ENCODE data around the gene PYGO2. TPM values are rescaled to one million over a fixed set of nuclear protein-coding genes. Genes with fewer than 3 reads are reported as not detected.

Gene PYGO2
- total RNA-seq, 1 experiment from 2014 or later = 33.2 TPM

DNA sequence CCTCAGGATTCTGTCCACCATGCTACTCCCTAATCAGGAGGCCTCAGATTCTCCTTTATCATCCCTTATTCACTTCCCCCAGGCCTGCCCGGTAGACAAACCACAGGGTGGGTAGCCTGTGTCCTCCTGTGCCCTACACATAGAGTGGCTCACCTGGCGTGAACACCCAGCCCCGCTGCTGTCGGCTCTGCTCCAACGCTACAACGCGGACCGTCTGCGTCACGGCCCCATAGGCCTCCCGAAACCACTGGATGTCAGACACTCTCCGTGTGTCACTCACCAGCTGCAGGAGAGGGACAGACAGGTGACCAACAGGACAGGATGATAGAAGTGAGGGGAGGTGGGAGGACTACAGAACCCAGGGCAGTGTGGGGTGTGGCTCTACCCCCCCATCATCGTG, 35.4 kb downstream of the PYGO2 start:
- Histone ChIP-seq H3K79me2 (ENCODE audit: low read depth) (no peaks in the 10 kb centered on the region), H3K9me2 (ENCODE audit: insufficient read depth) (no peaks in the 10 kb centered on the region), H3F3A (ENCODE audit: insufficient read depth, low read depth) (0 out of 2 replicates have a peak, but pooled peaks cover under 1% of the 10 kb centered on the region), H3K36me3 (ENCODE audit: low read depth) (peaks cover 4% of the 10 kb centered on the region; the same call in 1 of the 2 replicates), H3K4me3 (no peak overlapping the region), H3K27ac (no peak overlapping the region), H4K20me1 (ENCODE audit: insufficient read depth) (no peaks in the 10 kb centered on the region), H3K9me3 (ENCODE audit: insufficient read depth, low read depth) (no peaks in the 10 kb centered on the region), H3K4me1 (replicated peaks; ENCODE audit: insufficient read depth) (no peaks in the 10 kb centered on the region), H2AFZ (no peak overlapping the region), H3K27me3 (ENCODE audit: insufficient read depth, low read depth) (no peaks in the 10 kb centered on the region), H3K4me2 (no peak overlapping the region)
- ChIA-PET CTCF (interaction anchor here (0.6 kb wide), 1 partner anchor 70 kb away, joined by 7 read pairs; no protein-coding TSS in a partner anchor), POLR2A (ENCODE audit: unreplicated experiment) (no interaction called here)
- intact Hi-C loops (cut with micrococcal nuclease; ENCODE audit: unreplicated experiment) = no loop called here
- DNase-seq = no peak
- no TSS peak for BruUV-seq (replicated peaks)
- TF ChIP-seq CTCF (conservative IDR thresholded peaks at IDR 0.05) = no peak
- TF ChIP-seq EZH2 (IDR thresholded peaks at IDR 0.05; ENCODE audit: low read depth) = no peak

DNA sequence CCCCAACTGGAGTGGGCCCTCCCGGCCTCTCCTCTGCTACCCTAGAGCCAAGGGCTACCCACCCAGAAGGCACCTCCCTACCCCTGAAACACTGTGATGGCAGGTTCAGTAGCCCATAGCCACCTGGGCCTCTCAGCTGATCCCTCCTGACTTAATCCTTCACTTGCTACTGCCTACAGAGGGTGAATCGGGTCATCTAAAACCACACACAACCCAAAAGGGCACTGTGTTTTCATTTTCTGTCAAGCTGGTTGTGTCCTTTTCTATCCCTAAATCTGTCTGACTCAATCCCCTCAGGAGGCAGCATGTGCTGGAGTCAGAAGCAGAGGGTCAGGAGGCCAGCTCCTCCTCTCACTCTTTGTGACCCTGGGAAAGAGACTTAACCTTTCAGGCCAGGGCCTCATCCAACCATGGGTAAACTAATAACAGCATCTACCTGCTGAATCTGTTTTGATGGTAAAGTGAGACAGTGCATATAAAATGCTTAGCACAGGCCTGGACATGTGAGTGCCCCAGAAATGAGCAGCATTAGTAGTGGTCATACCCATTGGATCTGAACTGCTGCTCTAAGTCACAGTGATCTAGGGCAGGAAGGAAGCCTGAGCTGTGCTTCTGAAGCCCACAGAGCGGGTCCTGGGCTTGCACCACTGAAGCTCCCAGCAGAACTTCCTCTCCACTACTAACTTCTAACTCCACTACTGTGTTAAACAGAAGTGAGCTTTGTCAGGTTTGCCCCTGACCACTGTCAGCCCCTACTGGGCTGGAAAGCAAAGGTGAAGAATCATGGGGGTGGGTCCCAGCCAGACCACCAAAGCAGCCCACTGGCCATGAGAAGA, 36.0 kb downstream of the PYGO2 start:
- DNase-seq = no peak
- ChIA-PET CTCF (no interaction called here), POLR2A (ENCODE audit: unreplicated experiment) (no interaction called here)
- no peak overlapping the region for H3K27ac ChIP-seq
- H3K9me3 ChIP-seq (ENCODE audit: insufficient read depth, low read depth) = no peaks in the 10 kb centered on the region
- peaks cover 4% of the 10 kb centered on the region; the same call in 1 of the 2 replicates for H3K36me3 ChIP-seq (ENCODE audit: low read depth)
- no peaks in the 10 kb centered on the region for H4K20me1 ChIP-seq (ENCODE audit: insufficient read depth)
- H3K4me3 ChIP-seq = no peak overlapping the region
- H3K4me2 ChIP-seq = no peak overlapping the region
- no TSS peak for BruUV-seq (replicated peaks)
- no peaks in the 10 kb centered on the region for H3K4me1 ChIP-seq (replicated peaks; ENCODE audit: insufficient read depth)
- H2AFZ ChIP-seq = no peak overlapping the region
- H3K27me3 ChIP-seq (ENCODE audit: insufficient read depth, low read depth) = no peaks in the 10 kb centered on the region
- no peaks in the 10 kb centered on the region for H3K79me2 ChIP-seq (ENCODE audit: low read depth)
- intact Hi-C loops (cut with micrococcal nuclease; ENCODE audit: unreplicated experiment) = no loop called here
- no peak for TF ChIP-seq CTCF (conservative IDR thresholded peaks at IDR 0.05)
- no peak for TF ChIP-seq EZH2 (IDR thresholded peaks at IDR 0.05; ENCODE audit: low read depth)
- H3F3A ChIP-seq (ENCODE audit: insufficient read depth, low read depth) = no peaks in the 10 kb centered on the region
- no peaks in the 10 kb centered on the region for H3K9me2 ChIP-seq (ENCODE audit: insufficient read depth)

DNA sequence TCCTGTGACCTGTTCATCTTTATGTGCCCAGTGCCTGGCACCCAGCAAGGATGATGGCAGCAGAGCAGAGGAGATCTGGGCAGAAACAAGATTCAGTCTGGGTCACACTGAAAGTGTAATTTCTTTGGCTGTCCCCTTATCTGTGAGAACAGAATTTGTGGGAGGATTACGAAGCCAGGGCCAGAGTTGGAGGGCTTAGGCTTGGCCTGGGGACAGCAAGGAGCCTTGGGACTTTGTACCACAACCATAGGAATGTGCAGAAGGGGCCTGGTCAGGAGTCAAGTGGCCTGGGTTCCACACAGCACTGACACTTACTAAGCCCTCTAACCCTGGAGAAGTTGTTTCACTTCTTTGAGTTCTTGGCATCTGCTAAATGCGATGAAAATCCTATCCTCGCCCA, 37.9 kb downstream of the PYGO2 start:
- Histone ChIP-seq H2AFZ (no peak overlapping the region), H3K27me3 (ENCODE audit: insufficient read depth, low read depth) (no peaks in the 10 kb centered on the region), H3K9me3 (ENCODE audit: insufficient read depth, low read depth) (no peaks in the 10 kb centered on the region), H3K27ac (no peak overlapping the region), H3K4me3 (no peak overlapping the region), H3K36me3 (ENCODE audit: low read depth) (peaks cover 4% of the 10 kb centered on the region; the same call in 1 of the 2 replicates), H3K4me1 (replicated peaks; ENCODE audit: insufficient read depth) (no peaks in the 10 kb centered on the region), H3K9me2 (ENCODE audit: insufficient read depth) (no peaks in the 10 kb centered on the region), H3K79me2 (ENCODE audit: low read depth) (no peaks in the 10 kb centered on the region), H3F3A (ENCODE audit: insufficient read depth, low read depth) (no peaks in the 10 kb centered on the region), H3K4me2 (no peak overlapping the region), H4K20me1 (ENCODE audit: insufficient read depth) (no peaks in the 10 kb centered on the region)
- no peak for DNase-seq
- CTCF ChIA-PET = no interaction called here
- intact Hi-C loops (cut with micrococcal nuclease; ENCODE audit: unreplicated experiment) = no loop called here
- TF ChIP-seq EZH2 (IDR thresholded peaks at IDR 0.05; ENCODE audit: low read depth) (no peak), CTCF (conservative IDR thresholded peaks at IDR 0.05) (no peak)
- BruUV-seq (replicated peaks) = no TSS peak
- POLR2A ChIA-PET (ENCODE audit: unreplicated experiment) = no interaction called here

All from PC-9 (cell line).